Hepatocyte (in vitro differentiated cells): ENCODE data around the gene PPP1R7. TPM values are rescaled to one million over a fixed set of nuclear protein-coding genes. Genes with fewer than 3 reads are reported as not detected.

Experiments used
- DNase-seq: peaks from one replicate; pipeline ENCODE4 v3.0.0-alpha.2; 2016; ENCODE audit warnings: low spot score
- H2AFZ ChIP-seq: fragments of 200-600 bp; sonication (generic); 2 replicates; pipeline ENCODE4 v1.6.0; 2016; ENCODE audit warnings: antibody characterized with exemption, mild to moderate bottlenecking
- H3K27ac ChIP-seq: fragments of 200-600 bp; sonication (generic); 2 replicates; pipeline ENCODE4 v1.5.1; 2016; ENCODE audit warnings: mild to moderate bottlenecking
- H3K27me3 ChIP-seq: fragments of 200-600 bp; sonication (generic); 2 replicates; pipeline ENCODE4 v1.6.1; 2016
- H3K36me3 ChIP-seq: fragments of 200-600 bp; sonication (generic); replicated peaks from 2 replicates; pipeline ENCODE4 v1.5.1; 2016; ENCODE audit warnings: low read depth; ENCODE audit not compliant: insufficient read depth
- H3K4me1 ChIP-seq: fragments of 200-600 bp; sonication (generic); 2 replicates; pipeline ENCODE4 v1.5.1; 2016; ENCODE audit warnings: mild to moderate bottlenecking, moderate library complexity; ENCODE audit not compliant: insufficient read depth
- H3K4me2 ChIP-seq: fragments of 200-600 bp; sonication (generic); 2 replicates; pipeline ENCODE4 v1.6.0; 2016
- H3K4me3 ChIP-seq: fragments of 200-600 bp; sonication (generic); 2 replicates; pipeline ENCODE4 v1.5.1; 2016; ENCODE audit warnings: mild to moderate bottlenecking
- H3K79me2 ChIP-seq: fragments of 200-600 bp; sonication (generic); 2 replicates; pipeline ENCODE4 v1.6.0; 2017; ENCODE audit warnings: mild to moderate bottlenecking
- H3K9me2 ChIP-seq: fragments of 200-600 bp; sonication (generic); replicated peaks from 2 replicates; pipeline ENCODE4 v1.6.0; 2017; ENCODE audit warnings: mild to moderate bottlenecking; ENCODE audit not compliant: insufficient read depth
- H3K9me3 ChIP-seq: fragments of 200-600 bp; sonication (generic); 2 replicates; pipeline ENCODE4 v1.5.1; 2016; ENCODE audit warnings: low read depth, mild to moderate bottlenecking
- H4K20me1 ChIP-seq: fragments of 200-600 bp; sonication (generic); 2 replicates; pipeline ENCODE4 v1.6.0; 2016; ENCODE audit warnings: mild to moderate bottlenecking; ENCODE audit not compliant: insufficient read depth, poor library complexity, severe bottlenecking
- CTCF ChIP-seq: fragments of 200-600 bp; sonication (generic); IDR thresholded peaks from 2 replicates; pipeline ENCODE4 v1.5.1; 2016; ENCODE audit warnings: antibody characterized with exemption, mild to moderate bottlenecking; ENCODE audit not compliant: poor library complexity
- EZH2 ChIP-seq: fragments of 200-600 bp; sonication (generic); IDR thresholded peaks from 2 replicates; pipeline ENCODE4 v1.6.1; 2016; ENCODE audit warnings: antibody characterized with exemption, mild to moderate bottlenecking, borderline replicate concordance
- EZH2phosphoT487 ChIP-seq: fragments of 200-600 bp; sonication (generic); IDR thresholded peaks from one replicate; pipeline ENCODE4 v1.6.1; 2018; ENCODE audit warnings: antibody characterized with exemption, mild to moderate bottlenecking, low read depth, moderate library complexity; ENCODE audit not compliant: unreplicated experiment, severe bottlenecking
- WGBS: methylation state at CpG from one replicate; pipeline ENCODE4 v1.1.6; 2016; ENCODE audit warnings: low lambda C conversion rate; ENCODE audit errors: missing lambda C conversion rate; 5-methylcytosine and 5-hydroxymethylcytosine counted together
- polyA plus RNA-seq: library from polyadenylated mRNA; unstranded; fragments of >200 nt; fragmentation: Nextera tagmentation; extraction: Ambion mirVana; gene quantifications from 2 replicates; pipeline ENCODE4 v1.2.1, GENCODE V29; 2016
- total RNA-seq: library from RNA; depleted of rRNA; stranded (reverse); fragments of >200 nt; gene quantifications from 2 replicates; pipeline ENCODE4 v1.2.3, GENCODE V29; 2014

PPP1R7 gene
- total and polyA plus RNA-seq, 2 experiments from 2014 or later: 46.7 to 84.9 TPM

GRCh38 chr2:241211276-241211675 lies 61.0 kb downstream of the PPP1R7 start:
- no peak overlapping the region for H3K27ac ChIP-seq
- no peaks in the 10 kb centered on the region for H4K20me1 ChIP-seq
- no peaks in the 10 kb centered on the region for H3K36me3 ChIP-seq
- 32% methylated on average over 2 of the region's 2 CpGs for WGBS
- H3K27me3 ChIP-seq: peaks cover 6% of the 10 kb centered on the region
- H3K4me2 ChIP-seq: no peak overlapping the region
- no peak for DNase-seq
- no peak overlapping the region for H3K4me3 ChIP-seq
- H3K4me1 ChIP-seq: no peaks in the 10 kb centered on the region
- no peaks in the 10 kb centered on the region for H3K79me2 ChIP-seq
- H3K9me3 ChIP-seq: no peaks in the 10 kb centered on the region
- H3K9me2 ChIP-seq: no peaks in the 10 kb centered on the region
- TF ChIP-seq EZH2phosphoT487 (no peak), EZH2 (no peak), CTCF (no peak)
- no peak overlapping the region for H2AFZ ChIP-seq

- Histone ChIP-seq H3K4me1 (no peaks in the 10 kb centered on the region), H3K79me2 (no peaks in the 10 kb centered on the region), H3K4me3 (no peak overlapping the region), H3K36me3 (no peaks in the 10 kb centered on the region), H3K4me2 (no peak overlapping the region), H4K20me1 (no peaks in the 10 kb centered on the region), H3K27ac (no peak overlapping the region), H2AFZ (no peak overlapping the region), H3K9me2 (no peaks in the 10 kb centered on the region), H3K27me3 (peaks cover 6% of the 10 kb centered on the region), H3K9me3 (no peaks in the 10 kb centered on the region)
- no peak for TF ChIP-seq EZH2
- no peak for TF ChIP-seq EZH2phosphoT487
- no peak for TF ChIP-seq CTCF
- DNase-seq: no peak
- 94% methylated on average over 13 of the region's 13 CpGs for WGBS
These were observed 62.8 kb downstream of the PPP1R7 start for GRCh38 chr2:241213041-241213440.

GRCh38 chr2:241213567-241213966 lies 63.3 kb downstream of the PPP1R7 start:
- no peaks in the 10 kb centered on the region for H3K36me3 ChIP-seq
- H3K79me2 ChIP-seq: no peaks in the 10 kb centered on the region
- H3K27ac ChIP-seq: no peak overlapping the region
- TF ChIP-seq EZH2: no peak
- no peak for TF ChIP-seq CTCF
- TF ChIP-seq EZH2phosphoT487: no peak
- peaks cover 6% of the 10 kb centered on the region for H3K27me3 ChIP-seq
- no peaks in the 10 kb centered on the region for H3K9me2 ChIP-seq
- H3K9me3 ChIP-seq: no peaks in the 10 kb centered on the region
- no peak overlapping the region for H2AFZ ChIP-seq
- no peak for DNase-seq
- no peak overlapping the region for H3K4me2 ChIP-seq
- WGBS: 84% methylated on average over 7 of the region's 7 CpGs
- no peak overlapping the region for H3K4me3 ChIP-seq
- no peaks in the 10 kb centered on the region for H3K4me1 ChIP-seq
- no peaks in the 10 kb centered on the region for H4K20me1 ChIP-seq

- H3K4me3 ChIP-seq: no peak overlapping the region
- no peak for DNase-seq
- no peak overlapping the region for H3K27ac ChIP-seq
- no peaks in the 10 kb centered on the region for H4K20me1 ChIP-seq
- no peaks in the 10 kb centered on the region for H3K79me2 ChIP-seq
- no peaks in the 10 kb centered on the region for H3K36me3 ChIP-seq
- no peak overlapping the region for H3K4me2 ChIP-seq
- no peak overlapping the region for H2AFZ ChIP-seq
- no peaks in the 10 kb centered on the region for H3K9me2 ChIP-seq
- 73% methylated on average over 10 of the region's 10 CpGs for WGBS
- TF ChIP-seq EZH2: no peak
- no peak for TF ChIP-seq CTCF
- TF ChIP-seq EZH2phosphoT487: no peak
- no peaks in the 10 kb centered on the region for H3K9me3 ChIP-seq
- peaks cover 4% of the 10 kb centered on the region for H3K4me1 ChIP-seq
- H3K27me3 ChIP-seq: peaks cover 6% of the 10 kb centered on the region
These were observed 63.9 kb downstream of the PPP1R7 start for GRCh38 chr2:241214209-241214608.
